K562 (cell line): ENCODE data around the gene SAP25. TPM values are rescaled to one million over a fixed set of nuclear protein-coding genes. Genes with fewer than 3 reads are reported as not detected.

Source experiments
- CREM ChIP-seq: IDR thresholded peaks from 2 replicates; pipeline ENCODE4 v1.6.1; 2014; ENCODE audit warnings: antibody characterized with exemption, low read depth
- DPF2 ChIP-seq: fragments of 450-650 bp; IDR thresholded peaks from 2 replicates; pipeline ENCODE4 v1.6.1; 2016
- HNRNPLL ChIP-seq: fragments of 200-400 bp; formaldehyde crosslinking; IDR thresholded peaks from 2 replicates; pipeline ENCODE4 v1.6.1; 2017; ENCODE audit warnings: low read length, low read depth, mild to moderate bottlenecking; ENCODE audit not compliant: poor library complexity, severe bottlenecking
- KDM4B ChIP-seq, 2 experiments: fragments of 450-650 bp in 1 of 2; sonication (generic) in 1 of 2; IDR thresholded peaks; 2 replicates each; pipeline ENCODE4 v1.6.1; 2016 to 2017; ENCODE audit warnings: borderline replicate concordance in 2 of 2, antibody characterized with exemption in 1 of 2, low read depth in 1 of 2, mild to moderate bottlenecking in 1 of 2
- MYBL2 ChIP-seq, 2 experiments: fragments of 450-650 bp in 1 of 2; sonication (generic) in 1 of 2; formaldehyde crosslinking in 1 of 2; IDR thresholded peaks; 2 replicates each; pipeline versions ENCODE4 v1.6.1 to v1.8.1; 2017 to 2022; ENCODE audit warnings: borderline replicate concordance in 1 of 2, inconsistent platforms in 1 of 2, low read depth in 1 of 2, mild to moderate bottlenecking in 1 of 2, missing genetic modification reagents in 1 of 2, moderate library complexity in 1 of 2
- NFYB ChIP-seq: IDR thresholded peaks from 2 replicates; pipeline ENCODE4 v1.6.1; 2011; ENCODE audit warnings: mild to moderate bottlenecking, moderate library complexity; ENCODE audit not compliant: insufficient read length; ENCODE audit errors: extremely low read depth
- SMARCC2 ChIP-seq: fragments of 450-650 bp; IDR thresholded peaks from 2 replicates; pipeline ENCODE4 v1.6.1; 2017; ENCODE audit warnings: antibody characterized with exemption, moderate library complexity, mild to moderate bottlenecking, low read depth
- SOX6 ChIP-seq: fragments of 450-650 bp; IDR thresholded peaks from 2 replicates; pipeline ENCODE4 v1.6.1; 2014; ENCODE audit warnings: mild to moderate bottlenecking
- ZNF778 ChIP-seq: fragments of 450-650 bp; formaldehyde crosslinking; IDR thresholded peaks from 2 replicates; pipeline ENCODE4 v1.4.0; 2020; ENCODE audit warnings: mild to moderate bottlenecking, moderate library complexity
- polyA plus RNA-seq, 8 experiments: library from polyadenylated mRNA; depleted of rRNA in 4 of 8; stranded (reverse) in 5 of 8; unstranded in 3 of 8; fragments of >200 nt; fragmentation: Nextera tagmentation in 2 of 8; fragmentation: Illumina TruSeq in 1 of 8; extraction: Ambion mirVana in 2 of 8; extraction: Trizol in 1 of 8; gene quantifications; 2 replicates each; pipeline versions ENCODE4 v1.2.1 to v1.2.3, GENCODE V29; 2011 to 2014; ENCODE audit warnings: inconsistent platforms in 1 of 8, missing spikeins in 1 of 8
- total RNA-seq, 7 experiments: library from RNA; depleted of rRNA in 6 of 7; stranded (reverse); fragments of >200 nt in 6 of 7; fragmentation: Illumina TruSeq in 2 of 7; extraction: Trizol in 2 of 7; gene quantifications; 2 replicates each; pipeline versions ENCODE4 v1.2.1 to v1.2.3, GENCODE V29; 2011 to 2021; ENCODE audit warnings: low replicate concordance in 1 of 7
- TF ChIP-seq, protein P1 (sequence below): fragments of 250-450 bp; sonication (Bioruptor Pico); IDR thresholded peaks from 2 replicates; pipeline ENCODE4 v1.5.1; 2021; ENCODE audit warnings: mild to moderate bottlenecking
- TF ChIP-seq, protein P2 (sequence below): fragments of 200-800 bp; sonication (Bioruptor generic); IDR thresholded peaks from 2 replicates; pipeline ENCODE4 v1.6.1; 2016; ENCODE audit warnings: missing genetic modification characterization, missing compliant biosample characterization
- TF ChIP-seq, protein P3 (sequence below): fragments of 450-650 bp; IDR thresholded peaks from 2 replicates; pipeline ENCODE4 v1.6.1; 2017; ENCODE audit warnings: mild to moderate bottlenecking, moderate library complexity
- TF ChIP-seq, protein P4 (sequence below): fragments of 450-650 bp; formaldehyde crosslinking; IDR thresholded peaks from 2 replicates; pipeline ENCODE4 v1.4.0; 2022; ENCODE audit warnings: missing genetic modification characterization
- TF ChIP-seq, protein P5 (sequence below): fragments of 250-450 bp; sonication (Bioruptor Pico); IDR thresholded peaks from 2 replicates; pipeline ENCODE4 v1.6.1; 2021; ENCODE audit warnings: mild to moderate bottlenecking
- TF ChIP-seq, protein P6 (sequence below): fragments of 450-650 bp; conservative IDR thresholded peaks from 2 replicates; pipeline ENCODE4 v1.6.1; 2016; ENCODE audit warnings: missing genetic modification characterization, low read depth, mild to moderate bottlenecking, missing compliant biosample characterization, moderate library complexity

The SAP25 gene
- total and polyA plus RNA-seq, 9 of the 15 experiments (the other 6 are each of a cell fraction or from before 2014, with no cell fraction given) = 0.13 to 5.3 (median 0.78) TPM; not detected in 1

DNA sequence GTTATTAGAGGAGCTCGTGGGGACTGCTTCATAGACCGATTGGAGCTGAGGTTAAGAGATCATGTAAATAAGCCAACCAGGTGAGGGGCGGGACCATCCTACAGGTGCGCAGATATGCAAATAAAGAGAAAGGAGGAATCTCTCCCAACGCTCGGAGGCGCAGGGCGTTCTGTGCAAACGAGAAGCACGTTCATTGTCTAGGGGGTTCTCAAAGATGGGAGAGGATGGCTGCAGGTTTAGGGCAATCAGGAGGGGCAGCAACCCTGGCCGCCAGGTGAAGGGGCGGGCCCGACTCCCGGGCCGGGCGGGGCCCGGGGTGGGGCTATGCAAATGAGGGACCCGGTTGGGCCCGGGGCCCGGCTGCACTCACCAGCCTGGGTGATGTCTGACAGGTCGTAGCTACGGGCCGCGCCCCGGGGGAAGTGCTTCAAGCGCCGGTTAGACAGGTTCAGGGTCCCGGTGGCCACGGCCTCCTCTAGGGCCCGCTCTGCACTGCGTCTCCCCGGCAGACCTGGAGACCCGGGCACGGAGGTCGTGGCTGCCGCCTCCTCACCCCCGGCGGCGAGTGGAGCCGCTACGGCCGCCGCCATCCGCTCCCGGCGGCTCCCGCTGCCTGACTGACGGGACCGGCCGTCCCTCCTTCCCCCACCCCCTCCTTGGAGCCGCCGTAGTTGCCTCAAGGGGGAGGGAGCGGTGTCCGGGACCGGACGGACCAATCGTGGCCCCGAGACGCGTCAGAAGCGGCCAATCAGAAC lies 12.0 kb upstream of the SAP25 start, which contains the start of gene LRCH4 (continued):
- TF ChIP-seq, protein P1, sequence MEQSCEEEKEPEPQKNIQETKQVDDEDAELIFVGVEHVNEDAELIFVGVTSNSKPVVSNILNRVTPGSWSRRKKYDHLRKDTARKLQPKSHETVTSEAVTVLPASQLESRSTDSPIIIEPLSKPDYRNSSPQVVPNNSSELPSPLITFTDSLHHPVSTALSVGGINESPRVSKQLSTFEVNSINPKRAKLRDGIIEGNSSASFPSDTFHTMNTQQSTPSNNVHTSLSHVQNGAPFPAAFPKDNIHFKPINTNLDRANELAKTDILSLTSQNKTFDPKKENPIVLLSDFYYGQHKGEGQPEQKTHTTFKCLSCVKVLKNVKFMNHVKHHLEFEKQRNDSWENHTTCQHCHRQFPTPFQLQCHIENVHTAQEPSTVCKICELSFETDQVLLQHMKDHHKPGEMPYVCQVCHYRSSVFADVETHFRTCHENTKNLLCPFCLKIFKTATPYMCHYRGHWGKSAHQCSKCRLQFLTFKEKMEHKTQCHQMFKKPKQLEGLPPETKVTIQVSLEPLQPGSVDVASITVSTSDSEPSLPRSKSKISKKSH (CRISPR knock-in tag) = no peak
- peak; percentile 86; the same call in 1 of the 2 replicates for TF ChIP-seq MYBL2 (IDR thresholded peaks at IDR 0.05; ENCODE audit: low read depth)
- TF ChIP-seq MYBL2 (CRISPR knock-in tag; IDR thresholded peaks at IDR 0.05; ENCODE audit: borderline replicate concordance) = no peak
- no peak for TF ChIP-seq SMARCC2
- TF ChIP-seq, protein P2, sequence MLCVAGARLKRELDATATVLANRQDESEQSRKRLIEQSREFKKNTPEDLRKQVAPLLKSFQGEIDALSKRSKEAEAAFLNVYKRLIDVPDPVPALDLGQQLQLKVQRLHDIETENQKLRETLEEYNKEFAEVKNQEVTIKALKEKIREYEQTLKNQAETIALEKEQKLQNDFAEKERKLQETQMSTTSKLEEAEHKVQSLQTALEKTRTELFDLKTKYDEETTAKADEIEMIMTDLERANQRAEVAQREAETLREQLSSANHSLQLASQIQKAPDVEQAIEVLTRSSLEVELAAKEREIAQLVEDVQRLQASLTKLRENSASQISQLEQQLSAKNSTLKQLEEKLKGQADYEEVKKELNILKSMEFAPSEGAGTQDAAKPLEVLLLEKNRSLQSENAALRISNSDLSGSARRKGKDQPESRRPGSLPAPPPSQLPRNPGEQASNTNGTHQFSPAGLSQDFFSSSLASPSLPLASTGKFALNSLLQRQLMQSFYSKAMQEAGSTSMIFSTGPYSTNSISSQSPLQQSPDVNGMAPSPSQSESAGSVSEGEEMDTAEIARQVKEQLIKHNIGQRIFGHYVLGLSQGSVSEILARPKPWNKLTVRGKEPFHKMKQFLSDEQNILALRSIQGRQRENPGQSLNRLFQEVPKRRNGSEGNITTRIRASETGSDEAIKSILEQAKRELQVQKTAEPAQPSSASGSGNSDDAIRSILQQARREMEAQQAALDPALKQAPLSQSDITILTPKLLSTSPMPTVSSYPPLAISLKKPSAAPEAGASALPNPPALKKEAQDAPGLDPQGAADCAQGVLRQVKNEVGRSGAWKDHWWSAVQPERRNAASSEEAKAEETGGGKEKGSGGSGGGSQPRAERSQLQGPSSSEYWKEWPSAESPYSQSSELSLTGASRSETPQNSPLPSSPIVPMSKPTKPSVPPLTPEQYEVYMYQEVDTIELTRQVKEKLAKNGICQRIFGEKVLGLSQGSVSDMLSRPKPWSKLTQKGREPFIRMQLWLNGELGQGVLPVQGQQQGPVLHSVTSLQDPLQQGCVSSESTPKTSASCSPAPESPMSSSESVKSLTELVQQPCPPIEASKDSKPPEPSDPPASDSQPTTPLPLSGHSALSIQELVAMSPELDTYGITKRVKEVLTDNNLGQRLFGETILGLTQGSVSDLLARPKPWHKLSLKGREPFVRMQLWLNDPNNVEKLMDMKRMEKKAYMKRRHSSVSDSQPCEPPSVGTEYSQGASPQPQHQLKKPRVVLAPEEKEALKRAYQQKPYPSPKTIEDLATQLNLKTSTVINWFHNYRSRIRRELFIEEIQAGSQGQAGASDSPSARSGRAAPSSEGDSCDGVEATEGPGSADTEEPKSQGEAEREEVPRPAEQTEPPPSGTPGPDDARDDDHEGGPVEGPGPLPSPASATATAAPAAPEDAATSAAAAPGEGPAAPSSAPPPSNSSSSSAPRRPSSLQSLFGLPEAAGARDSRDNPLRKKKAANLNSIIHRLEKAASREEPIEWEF = no peak
- no peak for TF ChIP-seq NFYB
- TF ChIP-seq, protein P3, sequence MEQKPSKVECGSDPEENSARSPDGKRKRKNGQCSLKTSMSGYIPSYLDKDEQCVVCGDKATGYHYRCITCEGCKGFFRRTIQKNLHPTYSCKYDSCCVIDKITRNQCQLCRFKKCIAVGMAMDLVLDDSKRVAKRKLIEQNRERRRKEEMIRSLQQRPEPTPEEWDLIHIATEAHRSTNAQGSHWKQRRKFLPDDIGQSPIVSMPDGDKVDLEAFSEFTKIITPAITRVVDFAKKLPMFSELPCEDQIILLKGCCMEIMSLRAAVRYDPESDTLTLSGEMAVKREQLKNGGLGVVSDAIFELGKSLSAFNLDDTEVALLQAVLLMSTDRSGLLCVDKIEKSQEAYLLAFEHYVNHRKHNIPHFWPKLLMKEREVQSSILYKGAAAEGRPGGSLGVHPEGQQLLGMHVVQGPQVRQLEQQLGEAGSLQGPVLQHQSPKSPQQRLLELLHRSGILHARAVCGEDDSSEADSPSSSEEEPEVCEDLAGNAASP = no peak
- no peak; the same call in 1 of the 2 replicates for TF ChIP-seq SOX6
- TF ChIP-seq, protein P4, sequence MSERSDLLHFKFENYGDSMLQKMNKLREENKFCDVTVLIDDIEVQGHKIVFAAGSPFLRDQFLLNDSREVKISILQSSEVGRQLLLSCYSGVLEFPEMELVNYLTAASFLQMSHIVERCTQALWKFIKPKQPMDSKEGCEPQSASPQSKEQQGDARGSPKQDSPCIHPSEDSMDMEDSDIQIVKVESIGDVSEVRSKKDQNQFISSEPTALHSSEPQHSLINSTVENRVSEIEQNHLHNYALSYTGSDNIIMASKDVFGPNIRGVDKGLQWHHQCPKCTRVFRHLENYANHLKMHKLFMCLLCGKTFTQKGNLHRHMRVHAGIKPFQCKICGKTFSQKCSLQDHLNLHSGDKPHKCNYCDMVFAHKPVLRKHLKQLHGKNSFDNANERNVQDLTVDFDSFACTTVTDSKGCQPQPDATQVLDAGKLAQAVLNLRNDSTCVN (CRISPR knock-in tag) = no peak
- TF ChIP-seq, protein P5, sequence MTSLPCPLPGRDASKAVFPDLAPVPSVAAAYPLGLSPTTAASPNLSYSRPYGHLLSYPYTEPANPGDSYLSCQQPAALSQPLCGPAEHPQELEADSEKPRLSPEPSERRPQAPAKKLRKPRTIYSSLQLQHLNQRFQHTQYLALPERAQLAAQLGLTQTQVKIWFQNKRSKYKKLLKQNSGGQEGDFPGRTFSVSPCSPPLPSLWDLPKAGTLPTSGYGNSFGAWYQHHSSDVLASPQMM (CRISPR knock-in tag) = no peak
- no peak for TF ChIP-seq ZNF778 (CRISPR knock-in tag)
- TF ChIP-seq DPF2 = peak; percentile 10; the same call in 1 of the 2 replicates
- TF ChIP-seq HNRNPLL = no peak
- TF ChIP-seq KDM4B (IDR thresholded peaks at IDR 0.05; ENCODE audit: borderline replicate concordance in 2 of 2, low read depth in 1 of 2) = peak in 1 of 2 experiments; percentile 89; a peak in 2 of 4 replicates
- TF ChIP-seq CREM = no peak
- TF ChIP-seq, protein P6, sequence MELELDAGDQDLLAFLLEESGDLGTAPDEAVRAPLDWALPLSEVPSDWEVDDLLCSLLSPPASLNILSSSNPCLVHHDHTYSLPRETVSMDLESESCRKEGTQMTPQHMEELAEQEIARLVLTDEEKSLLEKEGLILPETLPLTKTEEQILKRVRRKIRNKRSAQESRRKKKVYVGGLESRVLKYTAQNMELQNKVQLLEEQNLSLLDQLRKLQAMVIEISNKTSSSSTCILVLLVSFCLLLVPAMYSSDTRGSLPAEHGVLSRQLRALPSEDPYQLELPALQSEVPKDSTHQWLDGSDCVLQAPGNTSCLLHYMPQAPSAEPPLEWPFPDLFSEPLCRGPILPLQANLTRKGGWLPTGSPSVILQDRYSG (tag) = no peak
